PC-9 (cell line): Measurements from ENCODE around the gene HK3.

Source experiments
- CTCF ChIP-seq: fragments of 200-600 bp; sonication (generic); conservative IDR thresholded peaks from 2 replicates; pipeline ENCODE4 v1.6.1; 2017; ENCODE audit warnings: mixed run types, antibody characterized with exemption, mild to moderate bottlenecking, moderate library complexity
- EZH2 ChIP-seq: fragments of 200-600 bp; sonication (generic); IDR thresholded peaks from 2 replicates; pipeline ENCODE4 v1.8.0; 2017; ENCODE audit warnings: antibody characterized with exemption, low read depth

GRCh38 chr5:176869501-176870109, 29.5 kb downstream of the HK3 start:
- TF ChIP-seq CTCF (no peak), EZH2 (no peak)
